GM19328 (cell line): Measurements from ENCODE around the gene SNRK.

Source experiments
- ATAC-seq: cut with Tn5 transposase; IDR thresholded peaks from one replicate; pipeline ENCODE4 v1.9.1; 2021; ENCODE audit warnings: mild to moderate bottlenecking, moderate library complexity; ENCODE audit not compliant: unreplicated experiment

Gene SNRK

GRCh38 chr3:43369404-43370292 is 83.3 kb downstream of the SNRK start:
- ATAC-seq = no peak

GRCh38 chr3:43370293-43370980 is 84.1 kb downstream of the SNRK start:
- no peak for ATAC-seq

- no peak for ATAC-seq
These were observed 85.2 kb downstream of the SNRK start for GRCh38 chr3:43371494-43371893.

- no peak for ATAC-seq
These were observed 85.8 kb downstream of the SNRK start for GRCh38 chr3:43372007-43372740.

- no peak for ATAC-seq
These were observed 86.6 kb downstream of the SNRK start for GRCh38 chr3:43372809-43373559.

GRCh38 chr3:43373560-43373928 is 87.2 kb downstream of the SNRK start:
- ATAC-seq = no peak

GRCh38 chr3:43378066-43378935 is 92.0 kb downstream of the SNRK start:
- ATAC-seq = peak; percentile 65

- ATAC-seq = no peak
These were observed 93.0 kb downstream of the SNRK start for GRCh38 chr3:43379343-43379742.

- ATAC-seq = no peak
These were observed 101.8 kb downstream of the SNRK start for GRCh38 chr3:43388175-43388574.

GRCh38 chr3:43388915-43389314 is 102.6 kb downstream of the SNRK start:
- no peak for ATAC-seq

- ATAC-seq = no peak
These were observed 103.3 kb downstream of the SNRK start for GRCh38 chr3:43389388-43390254.

GRCh38 chr3:43390255-43390588 is 103.9 kb downstream of the SNRK start:
- ATAC-seq = no peak

GRCh38 chr3:43391621-43392020 is 105.3 kb downstream of the SNRK start:
- no peak for ATAC-seq

- ATAC-seq = no peak
These were observed 107.8 kb downstream of the SNRK start for GRCh38 chr3:43394041-43394554.

- no peak for ATAC-seq
These were observed 112.7 kb downstream of the SNRK start for GRCh38 chr3:43399034-43399433.

- ATAC-seq = no peak
These were observed 113.8 kb downstream of the SNRK start for GRCh38 chr3:43400167-43400566.
